ENCODE data around the gene PDE4B.

DNA sequence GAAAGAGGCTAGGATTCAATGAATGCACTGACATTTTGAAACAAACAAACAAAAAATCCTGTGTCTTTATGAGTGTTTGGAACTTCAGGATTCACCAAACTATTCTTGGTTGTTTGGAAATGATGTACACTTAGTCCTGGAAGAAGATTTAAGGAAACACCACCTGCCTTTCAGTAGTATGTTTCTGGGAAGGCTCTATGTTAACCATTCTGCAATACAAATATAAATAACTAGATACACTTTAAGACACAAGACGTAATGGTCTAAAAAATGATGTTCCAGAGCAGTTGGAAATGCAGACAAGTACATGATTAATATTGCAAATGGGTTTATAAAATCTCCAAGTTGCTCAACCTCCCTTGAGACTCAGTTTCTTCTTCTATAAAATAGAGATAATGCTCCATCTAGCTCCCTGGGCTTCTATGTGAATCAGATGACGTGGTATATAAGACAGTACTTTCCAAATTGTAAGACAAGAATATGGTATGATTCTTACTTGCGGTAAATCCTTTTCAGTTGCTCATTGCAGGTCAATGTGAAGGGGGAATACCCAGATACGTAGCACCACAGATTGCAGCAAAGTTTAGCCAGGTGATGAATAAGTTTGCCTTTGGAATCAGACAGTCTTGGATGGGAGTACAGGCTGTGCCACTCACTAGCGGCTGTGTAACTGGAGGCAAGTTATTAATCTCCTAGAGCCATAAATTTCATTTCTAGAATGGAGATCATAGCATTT lies 516.5 kb downstream of the PDE4B start:
- TF ChIP-seq, protein P1, sequence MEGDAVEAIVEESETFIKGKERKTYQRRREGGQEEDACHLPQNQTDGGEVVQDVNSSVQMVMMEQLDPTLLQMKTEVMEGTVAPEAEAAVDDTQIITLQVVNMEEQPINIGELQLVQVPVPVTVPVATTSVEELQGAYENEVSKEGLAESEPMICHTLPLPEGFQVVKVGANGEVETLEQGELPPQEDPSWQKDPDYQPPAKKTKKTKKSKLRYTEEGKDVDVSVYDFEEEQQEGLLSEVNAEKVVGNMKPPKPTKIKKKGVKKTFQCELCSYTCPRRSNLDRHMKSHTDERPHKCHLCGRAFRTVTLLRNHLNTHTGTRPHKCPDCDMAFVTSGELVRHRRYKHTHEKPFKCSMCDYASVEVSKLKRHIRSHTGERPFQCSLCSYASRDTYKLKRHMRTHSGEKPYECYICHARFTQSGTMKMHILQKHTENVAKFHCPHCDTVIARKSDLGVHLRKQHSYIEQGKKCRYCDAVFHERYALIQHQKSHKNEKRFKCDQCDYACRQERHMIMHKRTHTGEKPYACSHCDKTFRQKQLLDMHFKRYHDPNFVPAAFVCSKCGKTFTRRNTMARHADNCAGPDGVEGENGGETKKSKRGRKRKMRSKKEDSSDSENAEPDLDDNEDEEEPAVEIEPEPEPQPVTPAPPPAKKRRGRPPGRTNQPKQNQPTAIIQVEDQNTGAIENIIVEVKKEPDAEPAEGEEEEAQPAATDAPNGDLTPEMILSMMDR (IDR thresholded peaks at IDR 0.05; ENCODE audit: low read depth, low read length): no peak
- no peak for TF ChIP-seq EZH2phosphoT487 (IDR thresholded peaks at IDR 0.05; ENCODE audit: low read depth)
